Measurements from ENCODE around the gene RASA1. TPM values are rescaled to one million over a fixed set of nuclear protein-coding genes. Genes with fewer than 3 reads are reported as not detected.
A peak's percentile ranks its signal among the peaks of the same experiment; 100 is the strongest.
"Not testable (repeated sequence)": the region's sequence is repeated elsewhere in the genome, so short reads cannot be mapped to it uniquely, and the experiment has no call there.

Gene RASA1
- total RNA-seq, 1 donor = 44.9 TPM

DNA sequence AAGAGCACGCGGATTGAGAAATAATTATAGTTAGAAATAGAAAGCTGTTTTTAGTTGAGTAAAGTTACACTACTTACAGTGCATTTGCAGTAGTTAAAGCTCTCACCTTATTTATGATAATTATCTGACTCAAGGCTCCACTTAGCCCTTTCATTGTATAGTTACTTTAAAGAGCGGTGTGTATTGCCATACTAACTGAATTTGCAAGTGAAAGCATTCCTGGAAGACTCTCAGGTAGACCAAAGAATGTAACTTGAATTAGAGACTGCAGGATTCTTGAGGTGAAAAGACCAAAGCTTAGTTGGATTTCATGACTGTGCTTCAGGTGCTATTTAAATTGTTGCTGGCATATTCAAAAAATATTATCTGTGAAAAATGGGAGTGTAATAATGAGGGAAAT lies 4.2 kb upstream of the RASA1 start:
- TF ChIP-seq CTCF (IDR thresholded peaks at IDR 0.05; ENCODE audit: insufficient read depth, low read depth, low read length) = no peak
- no peak for DNase-seq (ENCODE audit: low read depth)
- H3K4me3 ChIP-seq (ENCODE audit: low read depth, low read length) = no peak overlapping the region

- no peak for DNase-seq (ENCODE audit: low read depth)
- peak overlapping the region; percentile 96 for H3K4me3 ChIP-seq (ENCODE audit: low read depth, low read length)
- no peak for TF ChIP-seq CTCF (IDR thresholded peaks at IDR 0.05; ENCODE audit: insufficient read depth, low read depth, low read length)
Observed at GRCh38 chr5:87266914-87267573, 639 bp upstream of the RASA1 start.

DNA sequence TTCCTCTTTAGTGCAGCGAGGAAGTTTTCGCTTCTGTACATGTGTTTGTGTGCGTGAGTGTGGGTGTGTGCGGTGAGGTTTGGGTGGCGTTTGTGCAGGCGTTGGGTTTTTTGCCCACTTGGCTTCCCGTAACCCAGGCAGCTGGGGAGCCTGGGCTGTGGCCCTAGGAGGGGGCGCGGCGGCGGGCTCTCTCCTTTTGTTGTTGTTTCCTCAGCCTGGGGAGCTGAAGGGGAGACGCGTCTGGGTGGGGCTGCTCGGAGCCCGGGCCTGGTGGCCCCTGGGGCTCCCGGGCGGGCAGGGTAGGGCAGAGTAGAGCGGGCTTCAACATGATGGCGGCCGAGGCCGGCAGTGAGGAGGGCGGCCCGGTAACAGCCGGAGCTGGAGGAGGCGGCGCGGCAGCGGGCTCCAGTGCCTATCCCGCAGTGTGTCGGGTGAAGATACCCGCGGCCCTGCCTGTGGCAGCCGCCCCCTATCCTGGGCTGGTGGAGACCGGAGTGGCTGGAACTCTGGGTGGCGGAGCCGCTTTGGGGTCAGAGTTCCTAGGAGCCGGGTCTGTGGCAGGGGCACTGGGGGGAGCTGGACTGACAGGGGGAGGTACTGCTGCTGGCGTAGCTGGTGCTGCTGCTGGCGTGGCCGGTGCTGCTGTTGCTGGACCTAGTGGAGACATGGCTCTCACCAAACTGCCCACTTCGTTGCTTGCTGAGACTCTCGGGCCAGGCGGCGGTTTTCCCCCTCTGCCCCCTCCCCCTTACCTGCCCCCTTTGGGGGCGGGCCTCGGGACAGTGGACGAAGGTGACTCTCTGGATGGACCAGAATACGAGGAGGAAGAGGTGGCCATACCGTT lies 665 bp downstream of the RASA1 start:
- peak; percentile 65 for DNase-seq (ENCODE audit: low read depth)
- H3K4me3 ChIP-seq (ENCODE audit: low read depth, low read length) = peak overlapping the region; percentile 96
- no peak for TF ChIP-seq CTCF (IDR thresholded peaks at IDR 0.05; ENCODE audit: insufficient read depth, low read depth, low read length)

DNA sequence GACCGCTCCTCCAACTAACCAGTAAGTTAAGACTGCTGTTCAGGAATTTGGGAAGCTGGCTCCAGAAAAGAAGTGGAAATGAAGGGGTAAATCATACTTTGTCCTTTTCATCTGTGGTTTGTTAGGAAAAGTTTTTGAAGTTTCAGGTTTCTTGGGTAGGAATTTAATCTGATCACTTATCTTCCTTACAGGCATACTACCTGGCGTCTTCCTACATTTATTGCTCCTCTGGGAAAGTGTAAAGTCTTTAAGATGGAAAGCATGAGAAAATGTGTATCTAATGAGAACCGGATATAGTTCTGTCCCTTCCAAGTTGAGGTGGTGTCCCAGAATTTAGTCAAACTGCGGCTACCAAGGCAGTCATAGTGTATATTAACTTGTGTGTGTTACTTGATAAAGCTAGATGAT lies 1.3 kb downstream of the RASA1 start:
- TF ChIP-seq CTCF (IDR thresholded peaks at IDR 0.05; ENCODE audit: insufficient read depth, low read depth, low read length) = no peak
- no peak for DNase-seq (ENCODE audit: low read depth)
- H3K4me3 ChIP-seq (ENCODE audit: low read depth, low read length) = peak overlapping the region; percentile 96

DNA sequence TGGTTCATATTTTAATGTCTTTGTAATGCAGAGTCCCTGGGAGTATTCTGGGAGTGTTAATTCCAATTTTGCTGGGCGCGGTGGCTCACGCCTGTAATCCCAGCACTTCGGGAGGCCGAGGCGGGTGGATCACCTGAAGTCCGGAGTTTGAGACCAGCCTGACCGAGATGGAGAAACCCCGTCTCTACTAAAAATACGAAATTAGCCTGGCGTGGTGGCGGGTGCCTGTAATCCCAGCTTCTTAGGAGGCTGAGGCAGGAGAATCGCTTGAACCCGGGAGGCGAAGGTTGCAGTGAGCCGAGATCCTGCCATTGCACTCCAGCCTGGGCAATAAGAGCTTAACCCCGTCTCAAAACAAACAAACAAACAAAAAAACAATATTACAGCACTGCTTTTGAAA lies 3.2 kb downstream of the RASA1 start:
- H3K4me3 ChIP-seq (ENCODE audit: low read depth, low read length); DNase-seq (ENCODE audit: low read depth): not testable (repeated sequence)

GRCh38 chr5:87276655-87277054 lies 9.0 kb downstream of the RASA1 start:
- no peak for TF ChIP-seq CTCF (IDR thresholded peaks at IDR 0.05; ENCODE audit: insufficient read depth, low read depth, low read length)

GRCh38 chr5:87277279-87277835 lies 9.7 kb downstream of the RASA1 start:
- peak; percentile 33 for DNase-seq (ENCODE audit: low read depth)
- no peak for TF ChIP-seq CTCF (IDR thresholded peaks at IDR 0.05; ENCODE audit: insufficient read depth, low read depth, low read length)
- no peak overlapping the region for H3K4me3 ChIP-seq (ENCODE audit: low read depth, low read length)

More at GRCh38 chr5:87276655-87277054, 9.0 kb downstream of the RASA1 start:
- H3K4me3 ChIP-seq (ENCODE audit: low read depth, low read length) = no peak overlapping the region
- DNase-seq (ENCODE audit: low read depth) = no peak
